ACC112 (cell line): ENCODE data around the gene MRTFB.
A peak's percentile ranks its signal among the peaks of the same experiment; 100 is the strongest.

ENCODE experiments used
- H2AFZ ChIP-seq: fragments of 200-600 bp; sonication (generic); one replicate; pipeline ENCODE4 v1.6.0; 2017; ENCODE audit warnings: antibody characterized with exemption, low read length; ENCODE audit not compliant: unreplicated experiment
- H3K27ac ChIP-seq: fragments of 200-600 bp; sonication (generic); 2 replicates; pipeline ENCODE4 v1.5.1; 2014; ENCODE audit warnings: low read depth, mild to moderate bottlenecking, antibody characterized with exemption, low read length, moderate library complexity
- H3K27me3 ChIP-seq: fragments of 200-600 bp; sonication (generic); 2 replicates; pipeline ENCODE4 v1.6.1; 2014; ENCODE audit warnings: mild to moderate bottlenecking, antibody characterized with exemption, low read length, moderate library complexity, mixed read lengths; ENCODE audit not compliant: insufficient read depth
- H3K36me3 ChIP-seq: fragments of 200-600 bp; sonication (generic); 2 replicates; pipeline ENCODE4 v1.6.1; 2016; ENCODE audit warnings: mild to moderate bottlenecking, antibody characterized with exemption, low read length, moderate library complexity, mixed read lengths; ENCODE audit not compliant: insufficient read depth
- H3K4me1 ChIP-seq: fragments of 200-600 bp; sonication (generic); one replicate; pipeline ENCODE4 v1.6.1; 2016; ENCODE audit warnings: low read length, mixed read lengths; ENCODE audit not compliant: insufficient read depth, unreplicated experiment, control insufficient read depth
- H3K4me3 ChIP-seq: fragments of 200-600 bp; sonication (generic); 2 replicates; pipeline ENCODE4 v1.5.1; 2014; ENCODE audit warnings: mild to moderate bottlenecking, low read depth, low read length
- H3K79me2 ChIP-seq: fragments of 200-600 bp; sonication (generic); one replicate; pipeline ENCODE4 v1.6.0; 2016; ENCODE audit warnings: low read length; ENCODE audit not compliant: control insufficient read depth, unreplicated experiment, insufficient read depth

The MRTFB gene

DNA sequence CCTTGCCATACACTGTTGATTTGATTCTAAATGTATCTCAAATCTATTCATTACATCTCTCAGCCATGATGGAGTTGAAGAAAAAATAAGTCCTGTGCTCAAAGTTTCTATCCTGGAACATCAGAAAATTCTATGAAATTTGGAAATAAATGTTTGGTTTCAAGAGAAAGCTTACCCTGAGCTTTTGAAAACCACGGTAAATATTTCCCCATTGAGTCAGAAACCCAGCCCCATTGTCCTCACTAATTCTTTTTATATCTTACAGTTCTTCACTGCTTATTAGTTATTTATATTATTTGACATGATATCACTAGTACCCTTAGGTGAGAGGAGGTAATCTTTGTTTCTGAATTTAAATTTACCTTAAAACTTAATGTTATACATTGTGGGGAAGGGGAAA, 128.5 kb downstream of the MRTFB start:
- no peak overlapping the region for H2AFZ ChIP-seq
- H3K4me1 ChIP-seq, result peaks cover 16% of the 10 kb centered on the region
- H3K79me2 ChIP-seq, result no peaks in the 10 kb centered on the region
- H3K36me3 ChIP-seq, result no peaks in the 10 kb centered on the region; the same call in 1 of the 2 replicates
- H3K27ac ChIP-seq, result no peak overlapping the region
- no peaks in the 10 kb centered on the region for H3K27me3 ChIP-seq
- H3K4me3 ChIP-seq, result no peak overlapping the region

- H2AFZ ChIP-seq, result peak overlapping the region; percentile 73
- no peaks in the 10 kb centered on the region for H3K27me3 ChIP-seq
- H3K79me2 ChIP-seq, result no peaks in the 10 kb centered on the region
- no peaks in the 10 kb centered on the region; the same call in 1 of the 2 replicates for H3K36me3 ChIP-seq
- peak overlapping the region; percentile 67 for H3K4me3 ChIP-seq
- H3K4me1 ChIP-seq, result peaks cover 16% of the 10 kb centered on the region
- no peak overlapping the region for H3K27ac ChIP-seq
Observed at GRCh38 chr16:14202095-14202494, 131.0 kb downstream of the MRTFB start.

- Histone ChIP-seq H3K27ac (no peak overlapping the region), H2AFZ (peak overlapping the region; percentile 73), H3K79me2 (no peaks in the 10 kb centered on the region)
Observed at GRCh38 chr16:14202697-14203096, 131.6 kb downstream of the MRTFB start.

DNA sequence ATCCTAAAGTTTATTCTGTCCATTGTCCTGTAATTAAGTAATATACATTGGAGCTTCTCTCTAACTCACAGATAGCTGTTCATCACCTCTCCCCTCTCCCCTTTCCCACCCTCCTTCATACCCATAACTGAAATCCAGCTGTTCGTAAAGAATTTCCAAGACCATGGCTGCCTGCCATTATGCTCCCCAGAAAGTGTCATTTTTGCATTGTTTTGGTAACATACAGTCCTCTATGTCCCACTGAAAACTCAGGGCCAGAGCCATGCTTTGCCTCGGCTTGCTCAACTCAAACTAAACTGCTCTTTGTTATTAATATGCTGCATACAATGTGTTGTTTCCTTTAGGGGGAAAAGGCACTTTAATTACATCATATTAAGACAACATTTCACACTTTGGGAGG, 132.0 kb downstream of the MRTFB start:
- no peak overlapping the region for H2AFZ ChIP-seq
- no peaks in the 10 kb centered on the region; the same call in 1 of the 2 replicates for H3K36me3 ChIP-seq
- H3K4me3 ChIP-seq, result no peak overlapping the region
- no peaks in the 10 kb centered on the region for H3K27me3 ChIP-seq
- H3K4me1 ChIP-seq, result peaks cover 16% of the 10 kb centered on the region
- no peak overlapping the region for H3K27ac ChIP-seq
- H3K79me2 ChIP-seq, result no peaks in the 10 kb centered on the region

More at GRCh38 chr16:14202697-14203096, 131.6 kb downstream of the MRTFB start:
- Histone ChIP-seq H3K4me1 (peaks cover 16% of the 10 kb centered on the region), H3K27me3 (no peaks in the 10 kb centered on the region), H3K36me3 (no peaks in the 10 kb centered on the region; the same call in 1 of the 2 replicates), H3K4me3 (peak overlapping the region; percentile 67)

DNA sequence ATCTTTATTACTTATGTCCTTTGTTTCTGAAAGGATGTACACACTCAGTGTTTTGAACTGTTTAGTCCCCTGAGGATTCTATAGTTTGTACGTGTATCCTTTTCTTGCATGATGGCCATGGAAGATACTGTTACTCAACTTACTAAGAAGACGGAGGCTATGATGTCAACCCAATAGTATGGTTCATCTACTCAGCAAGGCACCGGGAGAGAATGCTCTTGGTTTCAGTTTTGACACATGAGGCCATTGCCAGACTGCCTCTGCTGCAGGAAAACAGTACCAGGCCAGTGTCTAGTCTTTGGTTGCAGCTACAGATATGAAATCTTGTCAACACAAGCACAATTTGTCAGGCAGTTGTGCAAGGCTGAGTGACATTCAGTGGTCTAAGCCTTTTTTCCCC, 134.5 kb downstream of the MRTFB start:
- Histone ChIP-seq H2AFZ (no peak overlapping the region), H3K27ac (no peak overlapping the region), H3K79me2 (no peaks in the 10 kb centered on the region), H3K27me3 (no peaks in the 10 kb centered on the region), H3K4me3 (no peak overlapping the region), H3K4me1 (peaks cover 2% of the 10 kb centered on the region), H3K36me3 (no peaks in the 10 kb centered on the region)

DNA sequence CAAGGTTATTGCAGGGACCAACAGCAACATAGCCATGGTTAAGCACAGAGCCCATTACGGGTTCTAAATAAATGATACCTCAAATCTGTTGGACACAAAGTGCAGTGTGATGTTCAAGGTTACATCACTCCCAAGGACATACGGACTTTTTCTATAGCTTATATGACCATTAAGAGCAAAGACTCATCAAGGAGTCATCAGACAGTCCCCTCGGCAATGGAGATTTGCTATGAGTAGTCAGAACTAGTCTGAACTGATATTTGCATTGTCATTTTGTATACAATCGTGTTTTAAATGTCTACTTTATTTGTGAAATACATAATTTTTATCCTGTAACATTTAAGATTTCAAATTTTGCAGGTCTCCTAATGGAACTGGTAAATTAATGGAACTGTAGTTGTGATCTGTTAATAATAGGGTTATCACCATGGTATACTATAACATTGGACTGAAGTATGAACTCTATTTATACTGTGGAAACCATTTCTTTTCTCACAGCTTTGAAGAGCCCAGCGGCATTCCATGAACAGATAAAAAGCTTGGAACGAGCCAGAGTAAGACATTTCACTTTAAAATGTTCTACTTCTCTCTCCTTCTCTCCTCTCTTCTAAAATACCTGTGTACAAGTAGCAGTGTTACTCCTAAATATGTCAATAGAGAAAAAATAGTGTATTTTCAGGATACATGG, 140.9 kb downstream of the MRTFB start:
- Histone ChIP-seq H3K36me3 (peaks cover 9% of the 10 kb centered on the region), H3K79me2 (no peaks in the 10 kb centered on the region), H3K4me1 (no peaks in the 10 kb centered on the region), H2AFZ (no peak overlapping the region), H3K27me3 (no peaks in the 10 kb centered on the region), H3K27ac (no peak overlapping the region), H3K4me3 (no peak overlapping the region)

DNA sequence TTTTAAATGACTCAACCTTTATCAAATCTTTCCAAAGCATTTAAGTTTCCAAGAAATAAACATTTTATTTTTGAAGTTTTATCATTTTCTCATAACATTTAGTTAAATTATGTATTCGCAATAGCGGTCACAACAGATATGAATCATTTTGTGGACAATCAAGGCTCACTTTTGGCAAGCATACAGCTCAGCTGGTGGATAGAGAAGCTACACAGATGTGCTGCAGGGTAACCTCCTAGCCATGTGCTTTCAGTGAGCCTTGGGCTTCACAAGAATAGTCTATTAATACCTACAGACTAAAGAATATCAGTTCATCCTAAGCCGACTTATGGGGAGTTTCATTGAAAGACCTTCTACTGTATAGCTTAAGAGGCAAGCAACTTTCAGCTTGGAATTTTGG, 144.8 kb downstream of the MRTFB start:
- Histone ChIP-seq H3K36me3 (peaks cover 9% of the 10 kb centered on the region), H2AFZ (no peak overlapping the region), H3K4me3 (no peak overlapping the region), H3K27ac (no peak overlapping the region), H3K4me1 (no peaks in the 10 kb centered on the region), H3K79me2 (no peaks in the 10 kb centered on the region), H3K27me3 (no peaks in the 10 kb centered on the region)

DNA sequence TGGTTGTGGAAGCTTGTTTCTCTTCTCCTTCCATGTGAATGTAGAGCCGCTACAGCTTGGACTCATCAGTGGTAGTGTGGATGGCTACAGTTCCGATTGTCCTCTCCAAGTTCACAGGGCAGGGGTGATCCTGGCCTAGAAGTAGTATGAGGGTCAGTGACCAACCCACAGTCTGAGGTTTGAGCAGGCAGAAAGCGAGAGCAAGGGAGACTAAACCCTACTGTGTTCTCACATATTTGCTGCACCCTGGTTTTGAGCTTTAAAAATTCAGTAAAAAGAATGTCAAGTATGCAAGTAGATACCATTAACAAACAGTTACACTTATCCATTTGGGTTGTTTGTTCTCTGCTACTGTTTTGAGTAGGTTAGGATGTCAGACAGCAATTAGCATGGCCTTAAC, 148.9 kb downstream of the MRTFB start:
- Histone ChIP-seq H3K4me3 (no peak overlapping the region), H3K36me3 (peaks cover 17% of the 10 kb centered on the region), H3K27me3 (no peaks in the 10 kb centered on the region), H3K79me2 (no peaks in the 10 kb centered on the region), H2AFZ (no peak overlapping the region), H3K27ac (no peak overlapping the region), H3K4me1 (no peaks in the 10 kb centered on the region)

- no peaks in the 10 kb centered on the region for H3K4me1 ChIP-seq
- H3K36me3 ChIP-seq, result peaks cover 17% of the 10 kb centered on the region
- no peak overlapping the region for H3K4me3 ChIP-seq
- H2AFZ ChIP-seq, result no peak overlapping the region
- H3K79me2 ChIP-seq, result no peaks in the 10 kb centered on the region
- no peaks in the 10 kb centered on the region for H3K27me3 ChIP-seq
- H3K27ac ChIP-seq, result no peak overlapping the region
Observed at GRCh38 chr16:14223632-14224031, 152.5 kb downstream of the MRTFB start.

DNA sequence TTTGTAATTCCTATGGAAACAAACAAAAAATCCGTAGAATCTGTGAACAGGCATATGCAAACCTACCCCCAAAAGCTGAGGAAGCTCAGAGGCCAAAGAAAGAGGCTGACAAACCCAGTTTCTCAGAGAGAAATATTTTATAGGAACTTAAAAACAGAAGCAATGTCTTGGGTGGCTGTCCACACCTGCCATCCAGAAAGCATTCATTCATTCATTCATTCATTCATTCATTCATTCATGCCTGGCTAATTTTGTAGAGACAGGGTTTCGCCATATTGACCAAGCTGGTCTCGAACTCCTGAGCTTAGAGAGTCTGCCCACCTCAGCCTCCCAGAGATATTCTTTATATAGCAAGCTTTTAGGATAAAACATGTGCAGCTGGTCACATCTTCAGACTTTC, 154.3 kb downstream of the MRTFB start:
- no peak overlapping the region for H3K4me3 ChIP-seq
- no peaks in the 10 kb centered on the region for H3K4me1 ChIP-seq
- no peaks in the 10 kb centered on the region for H3K79me2 ChIP-seq
- H3K36me3 ChIP-seq, result peaks cover 19% of the 10 kb centered on the region
- no peak overlapping the region for H3K27ac ChIP-seq
- H3K27me3 ChIP-seq, result no peaks in the 10 kb centered on the region
- H2AFZ ChIP-seq, result no peak overlapping the region

DNA sequence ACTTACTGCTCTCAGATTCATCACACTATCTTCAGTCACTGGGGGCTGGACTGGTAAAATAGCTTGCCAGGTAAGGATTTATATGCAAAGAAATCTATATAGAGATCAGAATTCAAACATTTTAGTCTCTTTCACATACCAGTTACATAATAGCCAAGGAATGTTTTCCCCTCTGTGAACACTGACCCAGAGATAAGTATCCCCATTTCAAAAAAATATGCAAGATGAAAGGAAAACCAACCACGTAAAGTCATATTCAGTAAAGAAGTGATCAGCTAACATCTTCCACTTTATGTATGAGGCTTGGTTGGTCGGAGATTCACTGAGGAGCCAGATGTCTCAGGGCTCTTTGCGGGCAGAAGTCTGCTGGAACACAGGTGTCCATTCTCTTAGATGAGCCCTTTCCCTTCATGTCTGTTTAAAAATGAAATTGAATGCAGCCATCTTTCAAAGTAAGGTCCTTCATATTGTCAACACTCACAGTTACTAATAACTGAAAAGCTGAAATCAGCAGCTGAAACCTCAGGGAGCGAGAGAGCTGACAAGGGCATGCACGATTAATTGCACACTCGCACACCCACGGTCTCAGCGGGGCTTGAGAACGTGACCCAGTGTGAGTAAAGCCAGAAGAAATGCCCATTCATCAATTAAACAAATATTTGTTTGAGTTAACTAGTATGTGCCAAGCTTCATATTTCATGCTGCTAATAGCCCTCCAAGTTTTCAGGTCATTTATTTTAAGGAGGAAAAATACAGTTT, 161.2 kb downstream of the MRTFB start:
- Histone ChIP-seq H3K27ac (no peak overlapping the region), H3K4me3 (no peak overlapping the region), H3K27me3 (no peaks in the 10 kb centered on the region), H3K79me2 (no peaks in the 10 kb centered on the region), H2AFZ (no peak overlapping the region), H3K36me3 (peaks cover 7% of the 10 kb centered on the region; the same call in 1 of the 2 replicates), H3K4me1 (no peaks in the 10 kb centered on the region)
